NCI-H1694 (cell line): ENCODE data around the gene SLC17A3.

Experiments
- DNase-seq: peaks from one replicate; lab custom pipeline; 2025; lab: John Stamatoyannopoulos, UW

Gene SLC17A3

GRCh38 chr6:25889877-25890853 is 16.1 kb upstream of the SLC17A3 start:
- DNase-seq = peak; percentile 44

GRCh38 chr6:25888626-25889025 is 14.6 kb upstream of the SLC17A3 start:
- DNase-seq = no peak

DNA sequence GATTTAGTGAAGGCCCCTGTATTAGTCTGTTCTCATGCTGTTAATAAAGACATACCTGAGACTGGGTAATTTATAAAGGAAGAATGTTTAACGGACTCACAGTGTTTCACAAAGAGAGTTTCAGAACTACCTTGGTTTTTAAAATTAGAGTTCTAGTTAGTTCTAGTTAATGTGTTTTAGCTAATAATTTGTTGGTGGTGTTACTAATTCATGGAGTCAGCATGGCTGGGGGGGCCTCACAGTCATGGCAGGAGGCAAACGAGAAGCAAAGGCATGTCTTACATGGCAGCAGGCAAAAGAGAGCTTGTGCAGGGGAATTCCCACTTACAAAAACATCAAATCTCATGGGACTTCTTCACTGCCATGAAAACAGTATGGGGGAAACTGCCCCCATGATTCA is 12.0 kb upstream of the SLC17A3 start:
- no peak for DNase-seq

GRCh38 chr6:25883991-25884390 is 9.9 kb upstream of the SLC17A3 start:
- DNase-seq = no peak

GRCh38 chr6:25883536-25883935 is 9.5 kb upstream of the SLC17A3 start:
- no peak for DNase-seq

GRCh38 chr6:25882051-25882496 is 8.0 kb upstream of the SLC17A3 start:
- no peak for DNase-seq

DNA sequence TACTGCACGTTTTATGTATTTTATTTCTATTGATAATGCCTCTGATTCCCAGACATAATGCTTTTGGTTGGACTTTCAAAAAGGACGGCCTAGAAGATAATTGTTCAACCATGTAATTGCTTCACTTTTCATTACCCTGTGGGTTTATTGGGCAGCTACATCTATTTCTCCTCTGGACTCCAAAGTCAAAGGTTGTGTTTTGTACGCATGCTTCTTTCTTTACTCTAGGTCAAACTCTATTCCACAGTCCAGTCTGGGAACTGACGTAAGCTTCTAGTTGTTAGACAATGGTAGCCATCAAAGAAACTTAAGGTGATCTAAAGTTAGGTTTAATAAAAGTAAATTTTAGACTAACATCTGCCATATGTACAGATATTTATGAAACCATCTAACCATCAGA is 6.6 kb upstream of the SLC17A3 start:
- DNase-seq = no peak

DNA sequence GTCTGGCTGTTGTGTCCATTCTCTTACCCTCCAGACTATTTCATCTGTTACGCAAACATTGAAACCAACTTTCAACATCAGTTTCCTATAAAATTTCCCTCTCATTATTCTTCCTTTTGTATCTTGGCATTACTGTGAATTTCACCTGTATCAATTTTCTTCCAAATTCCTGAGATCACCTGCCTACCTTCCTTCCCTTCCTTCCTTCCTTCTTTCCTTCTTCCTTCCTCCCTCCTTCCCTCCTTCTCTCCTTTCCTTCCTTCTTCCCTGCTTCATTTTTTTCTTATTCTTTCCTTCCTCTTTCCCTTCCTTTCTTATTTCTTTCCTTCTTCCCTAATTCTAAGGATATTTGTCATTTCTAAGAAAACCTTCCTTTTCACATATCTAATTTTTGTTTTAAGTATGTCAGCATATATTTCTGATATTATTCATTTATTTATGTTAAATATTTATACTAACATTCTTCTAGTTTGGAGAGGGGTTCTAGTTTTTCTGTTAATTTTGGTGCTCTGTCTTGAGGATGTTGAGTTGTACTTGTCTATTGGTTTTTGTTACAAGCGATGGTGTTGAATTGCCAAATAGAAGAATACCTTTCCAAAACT is 4.8 kb upstream of the SLC17A3 start:
- DNase-seq = no peak

DNA sequence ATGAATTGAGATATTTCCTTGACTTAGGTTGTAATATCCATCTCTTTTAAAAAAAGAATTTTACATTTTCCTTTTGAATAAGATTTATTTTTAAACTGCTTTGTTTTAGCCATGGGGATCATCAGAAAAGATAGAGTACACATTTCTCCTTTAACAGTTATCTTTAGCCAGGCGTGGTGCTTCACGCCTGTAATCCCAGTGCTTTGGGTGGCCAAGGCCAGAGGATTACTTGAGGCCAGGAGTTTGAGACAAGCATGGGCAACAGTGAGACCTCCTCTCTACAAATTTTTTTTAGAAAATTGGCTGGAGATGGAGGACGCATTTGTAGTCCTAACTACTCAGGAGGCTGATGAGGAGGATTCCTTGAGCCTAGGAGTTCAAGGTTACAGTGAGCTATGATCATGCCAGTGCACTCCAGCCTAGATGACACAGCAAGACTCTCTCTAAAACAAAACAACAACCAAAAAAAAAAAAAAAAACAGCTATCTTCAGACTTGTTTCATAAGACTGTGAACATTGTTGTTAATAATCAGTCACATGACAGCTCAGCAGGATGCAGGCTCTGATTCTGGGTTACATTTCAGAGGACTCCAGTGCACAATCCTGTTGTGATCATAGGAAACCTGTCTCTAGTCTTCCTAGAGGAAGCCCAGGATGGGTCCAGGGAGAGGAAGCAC is 2.0 kb upstream of the SLC17A3 start:
- DNase-seq = no peak

GRCh38 chr6:25875563-25875905 is 1.5 kb upstream of the SLC17A3 start:
- DNase-seq = no peak

DNA sequence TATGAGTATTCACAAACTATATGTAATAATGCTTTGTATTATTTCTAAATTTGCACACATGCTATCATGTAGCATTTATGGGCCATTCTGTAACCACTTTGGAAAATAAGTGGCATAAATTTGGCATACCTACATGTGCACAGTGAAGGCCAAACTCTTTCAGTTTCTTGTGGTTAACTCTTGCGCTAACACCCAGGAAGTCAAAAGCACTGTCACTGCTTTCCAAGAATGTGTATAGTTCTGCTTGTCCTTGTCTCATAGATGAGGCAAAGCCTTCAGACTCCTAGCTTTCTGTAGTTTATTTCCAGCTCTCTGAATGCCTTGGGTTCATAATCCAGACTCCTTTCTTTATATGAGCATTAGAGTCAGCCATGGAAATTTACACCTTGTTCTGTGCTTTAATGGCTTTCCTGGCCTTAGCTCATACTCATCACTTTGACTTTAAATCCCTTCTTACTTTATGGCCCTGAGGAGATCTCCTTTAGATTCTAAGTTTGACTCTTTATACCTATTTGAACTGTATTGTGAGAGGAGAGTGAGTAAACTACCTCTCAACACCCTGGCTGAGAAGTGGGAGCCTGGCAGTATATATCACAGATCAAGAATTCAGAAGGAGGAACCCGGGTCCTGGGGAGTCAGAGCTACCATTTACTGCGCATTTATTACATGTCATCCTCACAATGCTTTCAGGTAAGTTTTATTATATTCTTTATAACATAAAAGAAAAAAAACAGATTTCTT is 949 bp upstream of the SLC17A3 start:
- DNase-seq = no peak

DNA sequence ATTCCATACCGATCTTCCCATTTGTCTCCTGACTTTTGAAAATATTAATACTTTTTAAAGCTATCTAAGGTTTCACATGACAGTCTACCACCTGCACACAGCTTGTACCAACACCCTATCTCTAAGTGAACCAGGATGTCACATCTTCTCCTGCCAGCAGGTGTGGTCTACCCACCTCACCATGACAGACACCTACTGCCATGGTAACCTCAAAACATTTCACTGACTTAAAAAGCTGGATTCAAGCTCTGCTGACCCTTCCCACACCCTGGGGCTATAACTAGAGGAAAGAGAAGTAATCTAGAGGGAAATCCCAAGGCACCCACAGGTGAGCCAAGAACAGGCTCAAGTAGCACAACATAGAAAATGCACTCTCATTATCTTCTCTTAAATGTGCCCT is 1.2 kb downstream of the SLC17A3 start:
- no peak for DNase-seq

- DNase-seq = no peak
Observed at GRCh38 chr6:25869840-25870239, 4.2 kb downstream of the SLC17A3 start.

DNA sequence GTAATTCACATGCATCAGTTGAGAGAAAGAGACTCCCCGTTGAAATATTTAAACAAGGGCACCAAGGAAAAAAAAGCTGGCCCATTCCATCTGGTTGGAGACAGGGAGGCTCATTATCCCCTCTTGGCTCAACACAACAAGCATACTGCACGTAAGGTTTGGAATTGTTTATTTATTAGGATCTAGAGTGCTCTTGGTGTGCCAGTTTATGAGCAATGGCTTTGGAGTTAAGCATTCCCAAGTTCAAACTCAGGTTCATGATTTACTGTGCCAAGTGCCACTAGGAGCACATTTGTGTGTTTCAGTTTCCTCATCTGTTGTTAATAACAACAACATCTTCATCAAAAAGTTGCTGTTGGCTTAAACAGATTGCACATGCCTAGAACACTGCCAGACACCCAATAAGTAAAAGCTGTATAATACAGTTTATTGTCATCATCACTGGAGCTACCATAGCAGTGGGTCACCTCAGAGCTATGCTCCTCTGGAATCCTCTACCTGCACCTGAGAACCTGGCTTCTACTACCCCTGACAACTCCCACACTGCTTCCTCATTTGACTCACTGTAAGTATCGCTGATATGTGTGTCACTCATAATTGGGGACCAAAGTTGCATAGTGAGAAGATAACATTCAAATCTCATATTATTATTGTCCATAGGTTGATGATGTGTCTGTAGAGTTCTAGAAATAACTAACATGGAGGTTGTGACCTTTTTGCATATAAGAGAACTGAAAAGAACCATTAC is 5.4 kb downstream of the SLC17A3 start:
- no peak for DNase-seq

DNA sequence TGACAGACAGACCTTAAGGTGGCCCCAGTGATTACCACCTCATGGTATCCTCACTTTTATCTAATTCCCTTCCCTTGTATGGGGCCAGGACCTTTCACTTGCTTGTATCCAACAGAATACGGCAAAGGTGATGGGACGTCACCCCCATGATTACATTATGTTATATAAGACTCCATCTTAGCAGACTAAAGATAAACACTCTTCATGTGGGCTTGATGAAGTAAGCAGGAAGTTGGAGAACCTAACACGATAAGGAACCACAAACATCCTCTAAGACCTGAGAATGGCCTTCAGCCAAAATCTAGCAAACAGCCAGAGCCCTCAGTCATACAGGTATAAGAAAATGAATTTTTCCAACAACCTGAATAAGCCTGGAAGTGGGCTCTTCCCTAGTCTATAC is 8.0 kb downstream of the SLC17A3 start:
- no peak for DNase-seq

DNA sequence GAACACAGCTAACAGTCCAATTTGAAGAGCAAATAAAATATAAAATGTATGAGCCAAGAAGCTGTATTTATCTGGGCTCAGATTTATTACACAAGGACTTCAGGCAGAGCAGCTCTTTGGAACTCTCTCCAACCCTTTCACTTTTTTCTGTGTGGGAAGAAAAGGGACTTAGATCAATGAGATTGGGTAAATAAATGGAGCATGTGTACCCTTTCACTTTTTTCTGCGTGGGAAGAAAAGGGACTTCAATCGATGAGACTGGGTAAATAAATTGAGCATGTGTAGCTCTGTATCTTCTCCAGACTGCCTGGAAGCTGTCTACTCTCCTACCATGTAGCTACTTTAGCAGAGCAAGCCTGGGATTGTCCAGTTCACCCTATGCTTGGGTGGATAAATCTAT is 10.7 kb downstream of the SLC17A3 start:
- DNase-seq = no peak

DNA sequence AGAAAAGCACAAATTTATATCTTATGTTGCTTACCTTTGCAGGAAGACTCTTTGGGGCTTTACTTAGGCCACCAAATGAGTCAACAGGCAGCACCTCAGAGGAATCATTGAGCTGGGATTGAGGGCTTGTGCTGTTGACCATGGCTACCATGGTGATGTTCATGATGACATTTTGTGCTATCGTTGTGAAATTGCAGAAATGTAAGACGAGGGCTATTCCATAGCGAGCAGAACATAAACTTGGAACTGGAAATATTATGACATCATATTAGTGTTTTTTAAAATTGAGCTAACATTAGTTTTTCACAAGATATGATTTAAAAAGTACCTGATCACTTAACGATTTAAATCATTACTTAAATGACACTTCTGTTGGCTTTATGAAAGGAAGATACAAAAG is 11.8 kb downstream of the SLC17A3 start:
- no peak for DNase-seq

GRCh38 chr6:25852756-25853155 is 21.3 kb downstream of the SLC17A3 start:
- no peak for DNase-seq

GRCh38 chr6:25851961-25852360 is 22.1 kb downstream of the SLC17A3 start:
- DNase-seq = no peak

DNA sequence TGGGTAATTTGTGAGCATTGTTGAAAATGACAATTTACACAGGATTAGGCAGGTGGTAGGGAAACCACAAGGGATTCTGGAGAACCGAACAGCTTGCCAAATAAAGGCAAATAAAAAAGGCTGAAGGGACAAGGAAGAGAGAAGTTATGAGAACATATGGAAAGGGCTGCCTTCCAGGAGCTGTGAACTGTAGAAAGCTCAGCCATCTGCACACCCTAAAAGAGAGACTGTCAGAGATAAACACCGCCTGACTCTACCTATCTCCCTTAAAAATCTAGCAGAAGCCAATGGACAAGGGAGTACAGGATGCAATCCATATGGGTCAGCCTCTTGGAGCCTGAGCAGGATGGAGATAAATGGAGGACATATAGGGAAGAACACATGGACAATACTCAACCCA is 29.5 kb downstream of the SLC17A3 start:
- peak; percentile 79 for DNase-seq

GRCh38 chr6:25842526-25842925 is 31.5 kb downstream of the SLC17A3 start:
- DNase-seq = no peak
